Natural killer cell (primary cell): Measurements from ENCODE around the gene ANKRD13D. TPM values are rescaled to one million over a fixed set of nuclear protein-coding genes. Genes with fewer than 3 reads are reported as not detected.
"Not testable (repeated sequence)": the region's sequence is repeated elsewhere in the genome, so short reads cannot be mapped to it uniquely, and the experiment has no call there.

Experiments
- ATAC-seq, 3 donors: fragments of 150-1000 bp in 2 of 3; fragments of 200-7000 bp in 1 of 3; cut with Tn5 transposase; 1 replicate in 1 of 3; 2 replicates in 2 of 3; pipeline ENCODE4 v1.10.0; 2021; ENCODE audit warnings: mild to moderate bottlenecking in 2 of 3, moderate library complexity in 2 of 3
- DNase-seq, 2 donors: peaks; one replicate each; pipeline versions ENCODE4 v3.0.0 to v3.0.0-alpha.2; 2013 to 2021; ENCODE audit warnings: mixed read lengths in 1 of 2
- H3K27ac ChIP-seq: one replicate; pipeline ENCODE4 v1.5.1; 2013; ENCODE audit warnings: mild to moderate bottlenecking, low read length
- H3K27me3 ChIP-seq: one replicate; pipeline ENCODE4 v1.6.1; 2013; ENCODE audit warnings: low read length; ENCODE audit not compliant: control insufficient read depth, insufficient read depth
- H3K36me3 ChIP-seq: one replicate; pipeline ENCODE4 v1.6.1; 2013; ENCODE audit warnings: low read length; ENCODE audit not compliant: control insufficient read depth, insufficient read depth
- H3K4me1 ChIP-seq: one replicate; pipeline ENCODE4 v1.6.1; 2013; ENCODE audit warnings: low read length; ENCODE audit not compliant: control insufficient read depth, insufficient read depth
- H3K4me3 ChIP-seq: one replicate; pipeline ENCODE4 v1.5.1; 2013; ENCODE audit warnings: low read length
- H3K9me3 ChIP-seq: one replicate; pipeline ENCODE4 v1.6.1; 2013; ENCODE audit warnings: low read length; ENCODE audit not compliant: control insufficient read depth, insufficient read depth
- H3K27ac Mint-ChIP-seq, 2 donors: one replicate each; pipeline ENCODE4 v1.8.0; 2022; ENCODE audit warnings: mild to moderate bottlenecking in 2 of 2, mixed read lengths in 2 of 2, moderate library complexity in 1 of 2
- H3K27me3 Mint-ChIP-seq, 2 donors: one replicate each; pipeline ENCODE4 v1.8.0; 2022; ENCODE audit warnings: low read depth in 2 of 2, mixed read lengths in 2 of 2
- H3K36me3 Mint-ChIP-seq: one replicate; pipeline ENCODE4 v1.8.0; 2022; ENCODE audit warnings: mixed read lengths
- H3K4me1 Mint-ChIP-seq, 2 donors: one replicate each; pipeline ENCODE4 v1.8.0; 2022; ENCODE audit warnings: mixed read lengths in 2 of 2
- H3K4me3 Mint-ChIP-seq: one replicate; pipeline ENCODE4 v1.8.0; 2022; ENCODE audit warnings: mild to moderate bottlenecking, moderate library complexity, mixed read lengths
- H3K9me3 Mint-ChIP-seq, 2 donors: one replicate each; pipeline ENCODE4 v1.8.0; 2022; ENCODE audit warnings: mixed read lengths in 2 of 2
- CTCF ChIP-seq: fragments of 200-600 bp; IDR thresholded peaks from one replicate; pipeline ENCODE4 v1.8.0; 2022; ENCODE audit warnings: antibody characterized with exemption
- WGBS: methylation state at CpG from one replicate; pipeline ENCODE4 v1.1.7; 2013; ENCODE audit warnings: missing lambda C conversion rate; ENCODE audit not compliant: insufficient coverage; 5-methylcytosine and 5-hydroxymethylcytosine counted together
- intact Hi-C: fragments of 100-400 bp; cut with micrococcal nuclease; formaldehyde crosslinking; loops from one replicate; pipeline ENCODE4 v1.14.2; 2022
- total RNA-seq, 4 donors: library from RNA; stranded (reverse); fragments of 120-200 nt in 1 of 4; gene quantifications; one replicate each; pipeline versions ENCODE4 v1.2.3 to v1.2.4, GENCODE V29; 2013 to 2022

The ANKRD13D gene
- total RNA-seq, 3 donors from 2014 or later (not counting 1 experiment from before 2014, with no cell fraction given), result 212 to 316 (median 231) TPM

DNA sequence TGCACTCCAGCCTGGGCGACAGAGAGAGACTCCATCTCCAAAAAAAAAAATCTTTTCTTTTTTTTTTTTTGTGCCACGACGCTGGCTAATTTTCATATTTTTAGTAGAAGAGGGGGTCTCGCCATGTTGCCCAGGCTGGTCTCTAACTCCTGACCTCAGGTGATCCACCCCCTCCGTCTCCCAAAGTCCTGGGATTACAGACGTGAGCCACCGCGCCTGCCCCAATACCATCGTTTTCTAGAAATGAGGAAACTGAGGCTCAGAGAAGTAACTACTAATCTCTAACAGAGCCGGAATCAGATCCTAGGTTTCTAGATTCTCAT is 27.7 kb downstream of the ANKRD13D start:
- no peak for ATAC-seq
- no peak for TF ChIP-seq CTCF
- Mint-ChIP-seq H3K4me3 (peak overlapping the region; percentile 100), H3K9me3 (no peaks in the 10 kb centered on the region), H3K4me1 (peaks cover 27 to 34% of the 10 kb centered on the region in 2 donors), H3K27me3 (peaks cover 0 to 11% of the 10 kb centered on the region in 2 donors), H3K27ac (peak overlapping the region; percentile 94 to 97), H3K36me3 (no peaks in the 10 kb centered on the region)
- Histone ChIP-seq H3K27me3 (no peaks in the 10 kb centered on the region), H3K4me1 (peaks cover 37% of the 10 kb centered on the region), H3K36me3 (no peaks in the 10 kb centered on the region), H3K4me3 (peak overlapping the region; percentile 61), H3K9me3 (no peaks in the 10 kb centered on the region), H3K27ac (peak overlapping the region; percentile 68)
- no peak for DNase-seq
- under 1% methylated on average over 10 of the region's 10 CpGs for WGBS
- intact Hi-C loops, result loop anchor here (1.0 to 2.0 kb wide), 5 partner anchors 28 to 55 kb away; partner anchors contain the start of genes ANKRD13D and POLD4

DNA sequence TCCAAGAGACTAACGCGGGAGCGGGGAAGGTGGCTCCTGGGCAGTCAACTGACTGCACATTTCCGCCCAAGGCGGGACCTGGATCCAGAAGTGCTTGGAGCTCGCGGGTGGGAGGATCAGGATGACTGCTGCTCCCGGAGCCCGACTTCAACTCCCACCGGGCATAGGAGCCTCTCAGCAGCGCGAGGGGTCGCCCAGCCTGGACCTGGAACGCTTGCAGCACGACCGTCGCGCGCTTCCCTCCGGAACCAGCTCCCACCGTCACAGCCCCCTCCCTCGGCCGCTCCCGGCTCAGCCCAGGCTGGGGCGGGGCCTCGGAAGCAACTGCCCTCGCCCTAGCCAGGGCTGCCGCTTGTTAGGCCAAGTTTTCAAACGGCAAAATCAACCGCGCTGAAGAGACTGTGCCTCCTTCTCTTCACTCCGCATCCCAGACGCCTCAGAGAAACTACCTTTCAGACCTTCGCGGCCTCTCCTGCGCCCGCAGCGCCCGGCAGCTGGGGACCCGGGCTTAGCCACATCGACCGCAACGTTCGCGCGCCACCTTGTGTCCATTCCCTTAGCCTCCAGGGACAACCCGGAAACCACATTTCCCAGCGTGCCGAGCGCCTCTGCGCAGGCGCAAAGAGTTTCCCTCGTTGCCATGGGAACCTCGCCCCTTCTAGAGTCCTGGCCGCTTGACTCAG is 28.2 kb downstream of the ANKRD13D start:
- ATAC-seq (peak; percentile 88 to 94 (median 90)), DNase-seq (peak; percentile 98 to 99)
- Histone ChIP-seq H3K27ac (peak overlapping the region; percentile 68), H3K36me3 (no peaks in the 10 kb centered on the region), H3K9me3 (no peaks in the 10 kb centered on the region), H3K4me1 (peaks cover 32% of the 10 kb centered on the region), H3K4me3 (peak overlapping the region; percentile 61), H3K27me3 (no peaks in the 10 kb centered on the region)
- under 1% methylated on average over 55 of the region's 55 CpGs for WGBS
- intact Hi-C loops, result loop anchor here (1.0 to 2.0 kb wide), 5 partner anchors 29 to 55 kb away; partner anchors contain the start of genes ANKRD13D and POLD4
- H3K27me3 Mint-ChIP-seq, result peaks cover 0 to 11% of the 10 kb centered on the region in 2 donors
- no peaks in the 10 kb centered on the region for H3K9me3 Mint-ChIP-seq
- peak; percentile 78 for TF ChIP-seq CTCF
- H3K4me3 Mint-ChIP-seq, result peak overlapping the region; percentile 100
- no peaks in the 10 kb centered on the region for H3K36me3 Mint-ChIP-seq
- peaks cover 25 to 33% of the 10 kb centered on the region in 2 donors for H3K4me1 Mint-ChIP-seq
- peak overlapping the region; percentile 94 to 97 for H3K27ac Mint-ChIP-seq

DNA sequence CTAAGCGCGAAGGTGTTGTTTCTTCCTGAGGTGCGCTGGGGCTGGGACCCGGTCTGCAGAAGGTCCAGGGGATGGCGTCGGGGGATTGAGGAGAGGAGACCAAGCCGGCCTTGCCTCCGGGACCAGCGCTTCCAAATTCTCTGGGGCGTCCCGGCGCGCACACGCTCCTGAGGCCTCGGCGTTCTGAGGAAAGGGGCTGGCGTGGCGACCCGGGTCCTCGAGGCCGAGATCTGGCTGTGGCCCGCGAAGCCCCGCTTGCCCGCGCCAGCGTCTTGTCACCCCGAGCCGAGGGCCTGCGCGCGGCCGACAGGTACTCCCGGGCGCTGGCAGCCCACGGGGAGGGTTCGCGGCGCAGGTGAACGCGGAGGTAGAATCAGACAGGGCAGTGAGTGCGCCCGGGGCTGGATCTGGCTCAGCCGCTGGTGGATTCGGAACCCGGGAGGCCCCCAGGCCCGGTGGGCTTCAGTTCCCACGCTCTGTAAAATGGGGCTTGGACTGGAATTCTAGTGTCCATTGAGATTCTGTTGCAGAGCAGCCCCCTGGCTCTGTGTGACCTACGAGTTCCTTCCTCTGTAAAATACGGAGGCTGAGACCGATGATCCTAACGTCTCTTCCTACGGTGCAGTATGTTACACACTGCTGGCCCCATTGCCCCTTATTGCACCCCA is 28.9 kb downstream of the ANKRD13D start:
- Histone ChIP-seq H3K27me3 (no peaks in the 10 kb centered on the region), H3K9me3 (no peaks in the 10 kb centered on the region), H3K4me1 (peaks cover 25% of the 10 kb centered on the region), H3K36me3 (no peaks in the 10 kb centered on the region), H3K4me3 (peak overlapping the region; percentile 61), H3K27ac (peak overlapping the region; percentile 68)
- peak overlapping the region; percentile 94 to 97 for H3K27ac Mint-ChIP-seq
- no peaks in the 10 kb centered on the region for H3K36me3 Mint-ChIP-seq
- intact Hi-C loops, result loop anchor here (1.0 to 2.0 kb wide), 6 partner anchors 17 to 56 kb away; partner anchors contain the start of genes ANKRD13D and POLD4
- H3K27me3 Mint-ChIP-seq, result peaks cover 0 to 11% of the 10 kb centered on the region in 2 donors
- H3K4me3 Mint-ChIP-seq, result peak overlapping the region; percentile 100
- H3K4me1 Mint-ChIP-seq, result peaks cover 21 to 26% of the 10 kb centered on the region in 2 donors
- ATAC-seq (no peak), DNase-seq (no peak)
- TF ChIP-seq CTCF, result no peak
- WGBS, result under 1% methylated on average over 53 of the region's 53 CpGs
- no peaks in the 10 kb centered on the region for H3K9me3 Mint-ChIP-seq

DNA sequence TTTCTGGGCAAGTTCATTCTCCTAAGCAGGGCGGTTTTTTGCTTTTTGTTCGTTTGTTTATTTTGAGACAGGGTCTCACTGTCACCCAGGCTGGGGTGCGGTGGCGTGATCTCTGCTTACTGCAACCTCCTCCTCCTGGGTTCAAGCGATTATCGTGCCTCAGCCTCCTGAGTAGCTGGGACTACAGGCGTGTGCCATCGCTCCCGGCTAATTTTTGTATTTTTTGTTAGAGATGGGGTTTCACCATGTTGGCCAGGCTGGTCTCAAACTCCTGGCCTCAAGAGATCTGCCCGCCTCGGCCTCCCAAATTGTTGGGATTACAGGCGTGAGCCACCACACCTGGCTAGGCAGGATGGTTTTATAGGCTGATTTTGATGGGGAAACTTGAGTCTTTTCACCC is 29.8 kb downstream of the ANKRD13D start:
- H3K9me3 Mint-ChIP-seq, H3K9me3 ChIP-seq, H3K36me3 ChIP-seq, H3K36me3 Mint-ChIP-seq, DNase-seq, H3K27me3 ChIP-seq, ATAC-seq, H3K4me3 ChIP-seq, H3K27ac ChIP-seq: not testable (repeated sequence)
- Mint-ChIP-seq H3K27ac (peak overlapping the region; percentile 94 to 97), H3K27me3 (peaks cover 0 to 11% of the 10 kb centered on the region in 2 donors), H3K4me3 (peak overlapping the region; percentile 67), H3K4me1 (peaks cover 13 to 19% of the 10 kb centered on the region in 2 donors)
- peaks cover 18% of the 10 kb centered on the region for H3K4me1 ChIP-seq
- 95% methylated on average over 12 of the region's 12 CpGs for WGBS
- intact Hi-C loops, result loop anchor here (1.0 kb wide), 1 partner anchor 16 kb away; no protein-coding TSS in a partner anchor
